Caco-2 (cell line): ENCODE data around the gene HINFP. TPM values are rescaled to one million over a fixed set of nuclear protein-coding genes. Genes with fewer than 3 reads are reported as not detected.
"Not testable (repeated sequence)": the region's sequence is repeated elsewhere in the genome, so short reads cannot be mapped to it uniquely, and the experiment has no call there.

Experiments
- BruUV-seq: library from RNA; stranded (reverse); fragments of 400-500 nt; replicated peaks from 2 replicates; lab custom pipeline; 2021; lab: Mats Ljungman, UMichigan
- CTCF ChIA-PET: fragments of 300-600 bp; sonication (Branson Sonifier 250); formaldehyde crosslinking; loops from one replicate; lab custom pipeline; 2022; ENCODE audit warnings: antibody characterized with exemption; lab: Charles Lee
- POLR2A ChIA-PET: fragments of 300-600 bp; sonication (Branson Sonifier 250); formaldehyde crosslinking; loops from one replicate; lab custom pipeline; 2022; ENCODE audit warnings: antibody characterized with exemption; lab: Charles Lee
- DNase-seq, 2 experiments: peaks; one replicate each; pipeline versions ENCODE4 v3.0.0 to v3.0.0-alpha.2; 2020 to 2022
- H3K27me3 ChIP-seq: replicated peaks from 2 replicates; pipeline ENCODE4 v1.6.0; 2011; ENCODE audit warnings: low read length; ENCODE audit not compliant: control insufficient read depth, insufficient read depth
- H3K36me3 ChIP-seq: 2 replicates; pipeline ENCODE4 v1.5.1; 2011; ENCODE audit warnings: low read length; ENCODE audit not compliant: control insufficient read depth, insufficient read depth
- H3K4me1 ChIP-seq: fragments of 250-450 bp; sonication (Bioruptor Pico); 2 replicates; pipeline ENCODE4 v1.5.1; 2020; ENCODE audit warnings: mild to moderate bottlenecking
- H3K4me3 ChIP-seq: 2 replicates; pipeline ENCODE4 v1.5.1; 2011; ENCODE audit warnings: low read depth, mild to moderate bottlenecking, control low read depth, low read length
- H3K9me3 ChIP-seq: fragments of 250-450 bp; sonication (Bioruptor Pico); 2 replicates; pipeline ENCODE4 v1.5.1; 2020; ENCODE audit warnings: mild to moderate bottlenecking, moderate library complexity
- H3K27ac Mint-ChIP-seq: one replicate; pipeline ENCODE4 v1.8.0; 2022; ENCODE audit warnings: mixed read lengths; ENCODE audit not compliant: unreplicated experiment
- H3K27me3 Mint-ChIP-seq: one replicate; pipeline ENCODE4 v1.8.0; 2022; ENCODE audit warnings: mixed read lengths; ENCODE audit not compliant: insufficient read depth, unreplicated experiment
- H3K36me3 Mint-ChIP-seq: one replicate; pipeline ENCODE4 v1.8.0; 2022; ENCODE audit warnings: mild to moderate bottlenecking, mixed read lengths; ENCODE audit not compliant: insufficient read depth, unreplicated experiment
- H3K4me1 Mint-ChIP-seq: one replicate; pipeline ENCODE4 v1.8.0; 2022; ENCODE audit warnings: low read depth, mixed read lengths; ENCODE audit not compliant: unreplicated experiment
- H3K4me3 Mint-ChIP-seq: one replicate; pipeline ENCODE4 v1.8.0; 2022; ENCODE audit warnings: mild to moderate bottlenecking, moderate library complexity, mixed read lengths; ENCODE audit not compliant: unreplicated experiment
- H3K9me3 Mint-ChIP-seq: one replicate; pipeline ENCODE4 v1.8.0; 2022; ENCODE audit warnings: mixed read lengths; ENCODE audit not compliant: unreplicated experiment
- CTCF ChIP-seq, 2 experiments: fragments of 200-600 bp in 1 of 2; IDR thresholded peaks; 1 replicate in 1 of 2; 2 replicates in 1 of 2; pipeline versions ENCODE4 v1.5.1 to v1.8.0; 2011 to 2022; ENCODE audit warnings: antibody characterized with exemption in 1 of 2, control low read depth in 1 of 2, inconsistent platforms in 1 of 2, low read depth in 1 of 2, low read length in 1 of 2, mild to moderate bottlenecking in 1 of 2, moderate library complexity in 1 of 2; ENCODE audit not compliant: insufficient read depth in 1 of 2, severe bottlenecking in 1 of 2, unreplicated experiment in 1 of 2
- intact Hi-C: fragments of 100-400 bp; cut with micrococcal nuclease; formaldehyde crosslinking; loops from one replicate; pipeline ENCODE4 v1.10.0; 2022; ENCODE audit not compliant: unreplicated experiment
- total RNA-seq: library from RNA; stranded (reverse); gene quantifications from 2 replicates; pipeline ENCODE4 v1.2.3, GENCODE V29; 2022

Gene HINFP
- total RNA-seq, 1 experiment from 2014 or later = 61.6 TPM

- peak within 1 kb of the TSS; percentile 43 for H3K4me3 ChIP-seq
- intact Hi-C loops = loop anchor here (1.0 kb wide), 2 partner anchors 19 to 95 kb away; partner anchors contain the start of gene HINFP
- Mint-ChIP-seq H3K36me3 (peaks cover 56% of the 10 kb centered on the region), H3K9me3 (no peaks in the 10 kb centered on the region), H3K4me1 (peaks cover 29% of the 10 kb centered on the region), H3K27ac (peak within 1 kb of the TSS; percentile 98), H3K4me3 (peak within 1 kb of the TSS; percentile 85), H3K27me3 (no peaks in the 10 kb centered on the region)
- DNase-seq = peak; percentile 97 to 99
- peak in 1 of 2 experiments; percentile 8 for TF ChIP-seq CTCF (IDR thresholded peaks at IDR 0.05; ENCODE audit: insufficient read depth in 1 of 2, low read depth in 1 of 2, low read length in 1 of 2, severe bottlenecking in 1 of 2, unreplicated experiment in 1 of 2)
- no TSS peak for BruUV-seq
- ChIA-PET POLR2A (interaction anchor here (0.5 to 2.3 kb wide), 27 partner anchors 8 to 1451 kb away, joined by 3 to 71 read pairs (median 5); partner anchors contain the start of genes BCL9L, CBL, CENATAC and HINFP), CTCF (interaction anchor here (0.6 to 1.8 kb wide), 27 partner anchors 14 to 683 kb away, joined by 3 to 27 read pairs (median 4); partner anchors contain the start of genes CBL, HINFP, HMBS and NHERF4)
- H3K27me3 ChIP-seq = no peaks in the 10 kb centered on the region
- peaks cover 24% of the 10 kb centered on the region for H3K4me1 ChIP-seq
- H3K36me3 ChIP-seq = peaks cover 3% of the 10 kb centered on the region; the same call in 1 of the 2 replicates
- H3K9me3 ChIP-seq = no peaks in the 10 kb centered on the region
These were observed 19.5 kb upstream of the HINFP start, which contains the start of gene DPAGT1 for GRCh38 chr11:119101759-119102423. Gene DPAGT1, minus strand, starts transcription at chr11:119101853. Its CDS starts 198 bp downstream, at chr11:119101655.

GRCh38 chr11:119103161-119103664, 18.2 kb upstream of the HINFP start:
- H3K27me3 ChIP-seq, H3K36me3 ChIP-seq, intact Hi-C loops, H3K9me3 Mint-ChIP-seq, H3K9me3 ChIP-seq, BruUV-seq, H3K27me3 Mint-ChIP-seq, DNase-seq: not testable (repeated sequence)
- peak overlapping the region; percentile 98 for H3K27ac Mint-ChIP-seq
- Histone ChIP-seq H3K4me1 (peaks cover 27% of the 10 kb centered on the region), H3K4me3 (peak overlapping the region; percentile 43)
- H3K4me1 Mint-ChIP-seq = peaks cover 30% of the 10 kb centered on the region
- H3K36me3 Mint-ChIP-seq = peaks cover 56% of the 10 kb centered on the region
- peak overlapping the region; percentile 85 for H3K4me3 Mint-ChIP-seq
- ChIA-PET CTCF (interaction anchor here (0.6 to 1.8 kb wide), 11 partner anchors 18 to 286 kb away, joined by 3 to 27 read pairs (median 6); partner anchors contain the start of genes HINFP and VPS11), POLR2A (interaction anchor here (0.6 to 2.3 kb wide), 10 partner anchors 9 to 148 kb away, joined by 3 to 71 read pairs (median 9); partner anchors contain the start of genes HINFP, HMBS, RPS25 and VPS11)

- Mint-ChIP-seq H3K36me3 (peaks cover 58% of the 10 kb centered on the region), H3K9me3 (no peaks in the 10 kb centered on the region), H3K27ac (peak overlapping the region; percentile 98), H3K4me3 (peak overlapping the region; percentile 19), H3K27me3 (no peaks in the 10 kb centered on the region), H3K4me1 (peaks cover 36% of the 10 kb centered on the region)
- H3K4me1 ChIP-seq = peaks cover 33% of the 10 kb centered on the region
- H3K4me3 ChIP-seq = no peak overlapping the region
- H3K27me3 ChIP-seq = no peaks in the 10 kb centered on the region
- H3K36me3 ChIP-seq = no peaks in the 10 kb centered on the region
- POLR2A ChIA-PET = interaction anchor here (1.0 kb wide), 1 partner anchor 19 kb away, joined by 5 read pairs; the partner anchor contains the start of gene HMBS
- intact Hi-C loops = no loop called here
- no peak for TF ChIP-seq CTCF (IDR thresholded peaks at IDR 0.05; ENCODE audit: insufficient read depth in 1 of 2, low read depth in 1 of 2, low read length in 1 of 2, severe bottlenecking in 1 of 2, unreplicated experiment in 1 of 2)
- CTCF ChIA-PET = no interaction called here
- DNase-seq = no peak
- no peaks in the 10 kb centered on the region for H3K9me3 ChIP-seq
- BruUV-seq = no TSS peak
These were observed 17.6 kb upstream of the HINFP start for GRCh38 chr11:119103793-119104192.
